ENCODE measurements around the gene TOMM40L.
A peak's percentile ranks its signal among the peaks of the same experiment; 100 is the strongest.

The TOMM40L gene

DNA sequence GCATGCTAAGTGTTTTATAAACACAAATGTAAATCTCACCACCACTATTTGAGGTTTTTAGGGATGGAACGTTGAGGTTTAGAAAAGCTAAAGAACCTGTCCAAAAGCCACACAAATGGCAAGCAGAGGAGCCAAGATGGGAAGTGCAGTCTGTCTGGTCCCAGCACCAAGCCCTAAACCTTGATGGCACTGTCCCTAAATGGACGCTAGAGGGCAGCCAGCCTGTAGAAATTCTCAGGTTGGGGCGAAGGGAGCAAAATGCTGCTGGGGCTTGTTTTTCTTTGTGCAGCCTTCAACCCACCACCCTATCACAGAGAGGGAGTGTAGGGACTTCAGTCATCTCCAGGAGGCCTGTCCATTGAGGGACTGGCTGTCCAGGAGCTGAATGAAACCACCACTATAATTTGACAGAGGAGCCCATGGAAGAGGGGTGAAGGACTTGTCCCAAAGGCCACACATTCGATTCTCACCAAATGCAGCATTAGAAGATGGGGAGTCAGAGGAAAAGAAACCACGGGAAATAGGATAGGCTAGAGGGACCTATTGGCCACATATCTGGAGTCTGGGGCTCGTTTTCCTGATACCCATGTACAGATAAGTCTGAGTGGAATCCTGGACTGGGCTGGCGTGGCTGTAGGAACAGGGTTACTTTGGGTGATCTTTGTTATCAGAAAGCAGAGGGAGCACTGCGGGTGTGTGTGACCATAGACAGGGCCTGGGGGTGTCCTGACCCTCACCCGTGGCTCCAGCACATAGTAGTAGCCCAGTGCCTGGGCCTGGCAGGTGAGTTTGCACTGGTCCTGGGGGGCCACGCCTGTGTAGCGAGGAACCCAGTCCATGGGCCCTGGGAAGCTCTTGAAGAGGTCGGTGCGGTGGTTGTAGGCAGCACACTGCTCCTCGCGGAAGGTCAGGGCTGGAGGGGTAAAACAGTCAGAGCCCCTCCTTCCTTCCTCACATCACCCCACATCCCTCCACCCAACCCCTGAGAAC, 33.1 kb upstream of the TOMM40L start:
- peak overlapping the region; percentile 2 for H2AFZ ChIP-seq
- no peak overlapping the region for H3K4me2 ChIP-seq (ENCODE audit: low read length)
- no peak overlapping the region for H3K27ac ChIP-seq
- no peaks in the 10 kb centered on the region for H3K9me3 ChIP-seq (ENCODE audit: control insufficient read depth, low read length)
- H3K27me3 ChIP-seq (ENCODE audit: control insufficient read depth, insufficient read depth, low read length): no peaks in the 10 kb centered on the region
- no peak overlapping the region for H3K4me3 ChIP-seq (ENCODE audit: low read depth, low read length)
- no peaks in the 10 kb centered on the region for H3K79me2 ChIP-seq
- no peaks in the 10 kb centered on the region for H3K4me1 ChIP-seq
- no peak overlapping the region for H3K9ac ChIP-seq
- H3K36me3 ChIP-seq (ENCODE audit: control insufficient read depth, insufficient read depth, low read length): no peaks in the 10 kb centered on the region
- TF ChIP-seq, protein P1, sequence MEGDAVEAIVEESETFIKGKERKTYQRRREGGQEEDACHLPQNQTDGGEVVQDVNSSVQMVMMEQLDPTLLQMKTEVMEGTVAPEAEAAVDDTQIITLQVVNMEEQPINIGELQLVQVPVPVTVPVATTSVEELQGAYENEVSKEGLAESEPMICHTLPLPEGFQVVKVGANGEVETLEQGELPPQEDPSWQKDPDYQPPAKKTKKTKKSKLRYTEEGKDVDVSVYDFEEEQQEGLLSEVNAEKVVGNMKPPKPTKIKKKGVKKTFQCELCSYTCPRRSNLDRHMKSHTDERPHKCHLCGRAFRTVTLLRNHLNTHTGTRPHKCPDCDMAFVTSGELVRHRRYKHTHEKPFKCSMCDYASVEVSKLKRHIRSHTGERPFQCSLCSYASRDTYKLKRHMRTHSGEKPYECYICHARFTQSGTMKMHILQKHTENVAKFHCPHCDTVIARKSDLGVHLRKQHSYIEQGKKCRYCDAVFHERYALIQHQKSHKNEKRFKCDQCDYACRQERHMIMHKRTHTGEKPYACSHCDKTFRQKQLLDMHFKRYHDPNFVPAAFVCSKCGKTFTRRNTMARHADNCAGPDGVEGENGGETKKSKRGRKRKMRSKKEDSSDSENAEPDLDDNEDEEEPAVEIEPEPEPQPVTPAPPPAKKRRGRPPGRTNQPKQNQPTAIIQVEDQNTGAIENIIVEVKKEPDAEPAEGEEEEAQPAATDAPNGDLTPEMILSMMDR (IDR thresholded peaks at IDR 0.05): peak; percentile 70

DNA sequence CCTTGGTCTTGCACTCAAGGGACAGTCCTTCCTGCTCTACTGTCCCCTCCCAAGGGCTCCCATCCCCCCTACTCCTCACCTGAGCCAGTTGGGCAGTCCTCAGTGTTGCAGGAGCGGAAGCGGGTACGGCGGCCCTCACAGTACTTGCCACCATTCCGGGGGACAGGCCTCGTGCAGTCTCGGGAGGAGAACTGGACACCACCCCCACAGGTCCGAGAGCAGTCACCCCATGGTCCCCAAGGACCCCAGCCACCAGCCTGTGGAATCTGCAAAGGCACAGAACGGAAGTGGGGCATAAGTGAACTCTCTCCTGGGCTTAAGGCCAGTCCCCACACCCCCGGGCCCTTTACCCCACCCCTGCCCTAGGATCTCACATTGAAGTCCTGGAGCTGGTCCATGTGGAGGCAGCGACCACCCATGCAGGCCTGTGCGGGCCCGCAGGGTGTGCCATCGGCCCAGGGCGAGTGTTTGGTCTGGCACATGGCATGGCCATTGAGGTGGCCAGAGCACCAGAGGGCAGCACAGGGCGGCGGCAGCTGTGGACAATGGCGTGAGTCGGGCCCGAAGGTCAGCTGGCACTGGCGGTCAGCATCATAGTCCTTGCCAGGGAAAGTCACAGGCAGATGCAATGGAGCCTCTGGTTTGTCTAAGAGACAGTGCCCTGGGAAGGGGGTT, 32.2 kb upstream of the TOMM40L start:
- H3K27me3 ChIP-seq (ENCODE audit: control insufficient read depth, insufficient read depth, low read length): no peaks in the 10 kb centered on the region
- no peaks in the 10 kb centered on the region for H3K9me3 ChIP-seq (ENCODE audit: control insufficient read depth, low read length)
- H3K79me2 ChIP-seq: no peaks in the 10 kb centered on the region
- H3K4me2 ChIP-seq (ENCODE audit: low read length): no peak overlapping the region
- no peak overlapping the region for H3K27ac ChIP-seq
- no peak overlapping the region for H3K4me3 ChIP-seq (ENCODE audit: low read depth, low read length)
- H3K4me1 ChIP-seq: no peaks in the 10 kb centered on the region
- H3K36me3 ChIP-seq (ENCODE audit: control insufficient read depth, insufficient read depth, low read length): no peaks in the 10 kb centered on the region
- TF ChIP-seq, protein P1 (IDR thresholded peaks at IDR 0.05): no peak
- no peak overlapping the region for H2AFZ ChIP-seq
- H3K9ac ChIP-seq: no peak overlapping the region

DNA sequence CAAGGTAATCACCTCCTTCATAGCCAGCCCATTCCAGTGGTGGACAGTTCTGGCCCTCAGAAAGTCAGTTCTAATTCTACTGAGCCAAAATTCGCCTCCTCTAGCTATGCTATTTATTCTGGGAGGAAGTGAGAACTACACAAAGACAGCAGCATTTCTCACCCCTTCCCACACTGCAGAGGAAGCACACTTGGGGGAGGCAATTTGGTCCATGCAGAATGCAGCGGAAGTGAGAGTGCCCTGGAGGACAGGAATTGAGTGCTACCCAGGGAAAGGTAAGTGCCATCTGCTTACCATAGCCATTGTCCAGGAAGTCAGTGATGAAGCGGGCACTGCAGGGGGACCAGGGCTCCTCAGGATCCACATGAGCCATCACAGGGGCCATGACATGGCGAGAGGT, 30.7 kb upstream of the TOMM40L start:
- no peak overlapping the region for H3K4me3 ChIP-seq (ENCODE audit: low read depth, low read length)
- no peaks in the 10 kb centered on the region for H3K36me3 ChIP-seq (ENCODE audit: control insufficient read depth, insufficient read depth, low read length)
- H3K4me1 ChIP-seq: no peaks in the 10 kb centered on the region
- no peaks in the 10 kb centered on the region for H3K79me2 ChIP-seq
- no peaks in the 10 kb centered on the region for H3K27me3 ChIP-seq (ENCODE audit: control insufficient read depth, insufficient read depth, low read length)
- no peak overlapping the region for H3K9ac ChIP-seq
- H3K9me3 ChIP-seq (ENCODE audit: control insufficient read depth, low read length): no peaks in the 10 kb centered on the region
- H3K4me2 ChIP-seq (ENCODE audit: low read length): no peak overlapping the region
- H2AFZ ChIP-seq: no peak overlapping the region
- TF ChIP-seq, protein P1 (IDR thresholded peaks at IDR 0.05): no peak
- H3K27ac ChIP-seq: no peak overlapping the region

DNA sequence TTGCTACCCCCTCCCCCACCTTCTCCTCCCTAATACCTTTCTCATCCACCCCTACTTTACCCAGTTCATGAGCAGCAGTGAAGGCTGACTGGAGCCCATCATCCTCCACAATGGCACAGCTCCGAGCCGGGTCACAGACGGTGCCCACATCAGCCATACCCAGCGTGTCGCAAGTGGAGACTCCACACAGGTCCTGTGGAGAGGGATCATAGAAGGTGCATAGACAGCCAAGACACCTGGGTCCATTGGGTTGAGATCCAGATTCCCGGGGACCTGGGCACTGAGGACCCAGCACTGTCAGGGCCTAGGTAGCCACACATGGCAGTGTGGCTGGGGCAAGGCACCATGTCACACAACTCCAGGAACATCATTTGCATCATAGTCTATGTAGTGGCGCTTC, 29.7 kb upstream of the TOMM40L start:
- Histone ChIP-seq H3K4me1 (no peaks in the 10 kb centered on the region), H3K27ac (peak overlapping the region; percentile 98)

More for the DNA sequence above, 29.7 kb upstream of the TOMM40L start:
- H3K27me3 ChIP-seq (ENCODE audit: control insufficient read depth, insufficient read depth, low read length): no peaks in the 10 kb centered on the region
- TF ChIP-seq, protein P1 (IDR thresholded peaks at IDR 0.05): no peak
- no peaks in the 10 kb centered on the region for H3K36me3 ChIP-seq (ENCODE audit: control insufficient read depth, insufficient read depth, low read length)
- no peak overlapping the region for H3K9ac ChIP-seq
- H3K79me2 ChIP-seq: no peaks in the 10 kb centered on the region
- no peak overlapping the region for H3K4me2 ChIP-seq (ENCODE audit: low read length)
- H2AFZ ChIP-seq: no peak overlapping the region
- no peaks in the 10 kb centered on the region for H3K9me3 ChIP-seq (ENCODE audit: control insufficient read depth, low read length)
- H3K4me3 ChIP-seq (ENCODE audit: low read depth, low read length): no peak overlapping the region
